NOMO-1 (cell line): ENCODE measurements around the gene ANK2.
A peak's percentile ranks its signal among the peaks of the same experiment; 100 is the strongest.

Source experiments
- DNase-seq, 2 experiments: peaks; one replicate each; lab custom pipeline; 2025; ENCODE audit not compliant: unreplicated experiment in 2 of 2; lab: John Stamatoyannopoulos, UW

The ANK2 gene

DNA sequence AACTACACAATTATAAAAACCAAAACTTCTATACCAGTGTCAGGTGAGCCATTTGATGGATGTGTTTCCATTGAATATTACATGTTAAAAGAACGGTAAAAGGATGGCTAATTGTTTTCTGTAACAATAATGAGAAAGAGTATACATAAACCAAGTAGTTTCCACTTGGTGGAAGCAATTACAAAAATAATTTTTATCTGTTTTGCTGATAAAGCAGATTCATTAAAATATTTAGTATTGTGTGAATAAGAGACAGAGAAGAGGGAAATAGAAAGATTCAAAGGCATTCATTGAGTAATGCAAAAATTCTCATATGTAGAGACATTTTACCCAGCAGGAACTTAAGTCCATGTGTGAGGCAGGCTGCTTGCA, 95.7 kb downstream of the ANK2 start:
- DNase-seq: no peak

GRCh38 chr4:113145519-113146291, 96.3 kb downstream of the ANK2 start:
- DNase-seq: no peak

GRCh38 chr4:113146876-113147358, 97.5 kb downstream of the ANK2 start:
- DNase-seq: peak in 1 of 2 experiments; percentile 26

DNA sequence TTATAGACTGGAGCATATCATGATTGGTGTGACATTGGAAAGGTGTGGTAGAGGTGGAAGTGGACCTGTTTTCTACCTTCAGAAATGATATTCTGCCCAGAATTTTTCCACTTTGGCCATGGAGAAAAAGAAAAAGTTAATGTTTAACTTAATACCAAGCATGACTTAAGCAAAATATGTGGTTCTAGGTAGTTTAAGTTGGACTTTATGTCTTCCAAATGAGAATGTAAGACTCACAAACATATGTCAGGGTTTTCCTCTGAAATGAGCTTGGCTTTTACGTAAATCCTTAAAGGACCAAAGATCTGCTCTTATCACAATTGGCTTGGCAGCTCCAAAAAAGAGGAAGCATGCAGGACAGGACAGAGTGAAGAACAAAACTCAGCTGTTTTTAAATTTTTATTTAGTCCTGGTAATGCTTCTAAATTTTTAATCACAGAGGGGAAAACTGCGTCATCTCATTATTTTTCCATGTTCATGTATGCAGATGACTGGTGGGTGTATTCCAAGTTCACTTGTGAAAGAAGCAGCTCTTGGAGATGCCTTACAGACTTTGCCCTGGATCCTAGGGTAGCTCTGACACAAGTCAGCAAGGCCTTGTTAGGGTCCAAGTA, 98.2 kb downstream of the ANK2 start:
- peak; percentile 1 to 18 for DNase-seq

DNA sequence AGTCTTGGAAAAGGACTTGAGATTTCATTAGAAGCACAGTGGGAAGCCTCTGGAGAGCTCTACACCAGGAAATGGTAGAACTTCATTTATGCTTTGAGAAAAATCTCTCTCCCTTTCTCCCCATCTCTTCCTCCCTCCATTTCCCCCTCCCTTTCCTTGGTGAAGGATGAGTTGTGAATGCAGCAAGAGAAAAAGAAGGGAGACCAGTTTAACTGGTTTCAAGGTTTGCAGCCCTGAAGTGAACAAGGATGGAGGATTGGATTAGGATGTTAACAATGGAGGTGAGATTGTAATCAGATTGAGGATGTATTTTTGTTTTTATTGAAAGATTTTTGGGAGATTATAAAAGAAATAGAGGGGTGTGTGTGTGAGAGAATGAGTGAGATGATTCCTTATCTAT, 99.5 kb downstream of the ANK2 start:
- no peak for DNase-seq

DNA sequence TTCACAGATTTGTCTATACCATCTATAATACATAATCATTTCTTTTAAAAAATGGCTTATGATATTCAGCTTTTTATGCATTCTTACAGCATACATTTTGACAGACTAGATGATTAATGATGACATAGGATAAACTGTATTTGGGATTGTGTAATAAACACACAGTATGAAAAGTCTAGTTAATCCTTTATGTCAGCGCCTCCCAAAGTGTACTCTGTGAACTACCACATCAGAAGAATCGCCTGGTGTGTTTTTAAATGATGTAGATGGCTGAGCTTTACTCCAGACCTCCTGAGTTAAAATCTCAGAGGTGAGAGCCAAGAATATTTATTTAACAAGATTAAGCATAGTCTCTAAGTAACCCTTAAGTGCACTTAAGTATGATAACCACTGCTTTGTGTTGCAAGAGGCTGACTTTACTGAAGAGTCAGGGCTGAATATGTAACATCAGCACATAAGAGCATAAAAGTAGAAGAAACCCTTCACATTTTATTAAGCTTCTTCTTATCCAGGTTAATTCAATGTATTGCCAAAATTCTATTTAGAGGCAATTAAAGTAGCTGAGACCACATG, 104.2 kb downstream of the ANK2 start:
- peak in 1 of 2 experiments; percentile 1 for DNase-seq

DNA sequence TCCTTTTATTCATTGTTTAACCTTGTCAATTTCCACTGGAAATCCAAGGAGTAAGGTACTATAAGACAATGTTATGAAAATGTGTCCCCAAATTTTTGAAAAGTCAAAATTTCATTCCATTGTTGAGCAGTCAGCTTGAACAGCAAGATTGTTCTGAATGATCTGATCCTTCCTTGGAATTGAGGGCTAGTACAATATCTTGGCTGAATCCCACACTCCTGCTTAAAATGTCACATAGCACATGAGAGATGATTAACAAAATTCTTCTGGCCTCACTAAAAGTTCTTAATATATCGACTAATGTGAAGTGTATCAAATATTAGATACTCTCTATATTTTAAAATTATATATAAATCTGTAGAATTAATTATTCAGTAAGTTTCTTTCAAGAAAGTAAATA, 104.8 kb downstream of the ANK2 start:
- no peak for DNase-seq

DNA sequence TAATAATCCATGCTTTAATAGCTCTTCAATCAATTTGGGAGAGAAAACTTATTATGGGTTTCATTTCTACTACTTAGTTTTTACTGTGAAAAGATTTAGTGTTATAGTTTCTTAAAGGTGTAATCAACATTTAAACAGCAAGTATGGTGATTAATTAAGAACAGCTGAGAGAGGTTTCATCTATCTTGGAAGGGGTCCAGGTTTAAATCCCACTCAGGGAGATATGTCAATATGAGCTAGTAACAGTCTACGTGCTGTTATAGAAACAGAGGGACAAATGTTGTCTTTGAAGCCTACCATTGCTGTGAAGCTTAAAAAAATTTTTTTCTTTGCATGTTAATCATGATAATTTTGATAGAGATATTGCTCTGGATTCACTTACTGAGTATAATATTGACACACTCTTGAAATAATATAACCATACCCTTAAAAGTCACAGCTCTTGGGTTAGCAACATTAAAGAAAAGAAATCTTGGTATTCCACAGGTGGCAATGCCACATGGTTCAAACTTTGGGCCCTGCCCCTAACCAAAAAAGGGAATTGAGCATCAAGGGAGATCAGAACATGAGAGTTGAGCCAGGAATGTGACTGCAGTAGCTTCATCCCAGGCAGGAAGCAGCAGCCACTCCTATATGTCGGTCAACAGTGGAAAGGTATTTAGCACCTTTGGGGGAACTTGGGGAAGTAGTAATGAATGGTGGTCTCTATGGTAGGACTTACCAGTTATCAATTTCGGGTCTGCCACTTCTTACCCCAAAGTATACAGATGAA, 107.8 kb downstream of the ANK2 start:
- no peak for DNase-seq

DNA sequence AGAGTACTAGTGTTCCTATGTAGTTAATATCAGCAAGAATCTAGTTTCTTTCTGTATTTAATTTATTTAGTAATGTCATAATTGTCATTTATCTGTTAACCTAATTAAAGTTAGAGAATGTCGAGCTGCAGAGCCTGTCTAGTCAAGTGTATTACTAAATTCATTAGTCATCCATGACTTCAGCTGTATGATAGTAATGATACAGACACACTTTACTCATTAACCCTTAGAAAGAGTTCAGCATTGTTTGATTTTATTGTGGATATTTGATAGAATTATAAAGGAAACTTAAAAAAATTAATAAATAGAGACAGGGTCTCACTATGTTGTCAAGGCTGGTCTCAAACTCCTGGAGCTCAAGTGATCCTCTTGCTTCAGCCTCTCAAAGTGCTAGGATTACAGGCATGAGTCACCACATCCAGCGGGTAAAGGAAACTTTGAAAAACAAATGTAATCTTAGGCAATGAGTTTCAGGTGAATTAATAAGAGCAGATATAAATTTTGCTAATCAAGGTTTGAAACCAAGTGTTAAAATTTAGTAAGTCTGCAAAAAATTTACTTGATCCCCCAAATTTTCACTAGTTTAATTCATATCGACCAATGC, 110.6 kb downstream of the ANK2 start:
- no peak for DNase-seq

DNA sequence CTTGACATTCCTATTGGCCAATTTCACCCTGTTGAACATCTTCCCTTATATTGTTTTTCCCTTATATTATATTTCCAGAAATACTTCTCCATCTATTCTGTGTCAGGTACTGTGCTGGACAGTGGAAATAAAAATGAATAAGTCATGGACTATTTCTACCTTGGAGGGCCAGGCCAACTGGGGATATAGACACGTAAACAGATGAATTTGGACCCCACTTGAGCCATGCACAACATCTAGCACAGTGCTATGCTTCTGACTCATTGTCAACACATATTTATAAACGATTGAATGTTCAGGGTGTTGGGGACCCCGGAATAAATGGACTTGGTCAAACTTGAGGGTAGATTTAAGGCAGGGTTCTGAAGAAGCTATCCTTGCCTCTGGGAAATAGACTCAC, 111.1 kb downstream of the ANK2 start:
- DNase-seq: no peak

GRCh38 chr4:113162089-113162488, 112.6 kb downstream of the ANK2 start:
- no peak for DNase-seq

GRCh38 chr4:113169368-113169767, 119.9 kb downstream of the ANK2 start:
- DNase-seq: no peak

DNA sequence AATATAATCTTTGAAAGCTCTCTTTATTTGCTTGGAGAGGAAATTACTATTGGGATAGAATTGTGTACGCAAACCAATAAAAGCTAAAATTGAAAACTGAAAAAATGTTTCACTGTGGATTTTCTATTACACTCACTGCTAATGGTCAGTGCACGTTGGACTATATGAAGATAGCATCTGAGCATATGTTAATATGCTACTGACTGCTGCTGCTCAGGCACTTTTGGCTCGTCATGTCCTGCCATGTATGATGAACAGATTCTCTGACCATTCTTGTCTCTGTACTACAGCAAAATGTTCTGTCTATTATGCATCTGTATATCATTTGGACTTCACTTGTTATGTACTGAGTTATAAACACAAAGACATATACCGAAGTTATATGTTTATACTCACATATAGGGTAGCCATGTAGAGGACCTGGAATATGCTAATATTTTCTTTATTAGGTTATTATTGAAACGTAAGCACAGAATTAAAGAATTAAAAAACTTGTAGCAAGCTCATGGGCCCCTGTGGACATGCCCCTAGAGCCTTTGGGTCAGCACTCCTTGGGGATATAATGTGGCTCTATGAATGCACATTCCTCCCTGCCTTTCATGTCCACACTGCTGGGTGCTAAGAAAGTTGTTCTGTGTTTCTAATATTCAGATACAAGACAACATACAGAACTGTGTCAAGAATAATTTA, 120.8 kb downstream of the ANK2 start:
- no peak for DNase-seq

- DNase-seq: no peak
Observed at GRCh38 chr4:113170805-113171468, 121.5 kb downstream of the ANK2 start.

DNA sequence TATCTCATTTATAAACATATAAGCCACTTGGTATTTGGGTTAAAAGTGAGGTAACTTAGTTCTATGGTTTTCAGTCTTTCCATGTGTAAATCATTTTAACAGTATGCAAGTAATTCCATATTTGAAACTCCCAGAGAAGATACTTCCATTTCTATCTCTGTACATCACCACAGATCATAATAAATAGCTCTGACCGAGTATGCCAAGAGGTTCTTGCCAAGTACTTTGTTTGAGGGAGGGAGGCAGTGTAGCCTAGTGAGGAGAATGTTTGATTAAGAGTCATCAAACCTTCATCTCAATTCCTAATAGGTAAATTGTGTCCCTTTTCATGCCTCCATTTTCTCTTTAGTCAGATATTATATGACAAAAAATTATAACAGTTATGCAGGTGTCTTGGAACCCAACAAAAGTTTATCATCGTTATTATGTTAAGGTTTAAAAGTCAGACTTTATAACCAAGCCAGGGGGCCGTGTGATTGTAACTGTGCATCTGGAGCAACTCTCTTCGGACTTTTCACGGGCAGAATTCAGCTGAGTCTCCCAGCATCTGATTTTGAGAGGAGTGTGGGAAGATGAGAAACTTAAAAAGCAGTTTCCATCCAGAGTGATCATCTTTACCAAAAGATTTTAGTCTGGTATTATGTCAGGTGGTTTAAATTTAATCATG, 123.8 kb downstream of the ANK2 start:
- no peak for DNase-seq

GRCh38 chr4:113173793-113174264, 124.4 kb downstream of the ANK2 start:
- no peak for DNase-seq

GRCh38 chr4:113179091-113179490, 129.6 kb downstream of the ANK2 start:
- no peak for DNase-seq

DNA sequence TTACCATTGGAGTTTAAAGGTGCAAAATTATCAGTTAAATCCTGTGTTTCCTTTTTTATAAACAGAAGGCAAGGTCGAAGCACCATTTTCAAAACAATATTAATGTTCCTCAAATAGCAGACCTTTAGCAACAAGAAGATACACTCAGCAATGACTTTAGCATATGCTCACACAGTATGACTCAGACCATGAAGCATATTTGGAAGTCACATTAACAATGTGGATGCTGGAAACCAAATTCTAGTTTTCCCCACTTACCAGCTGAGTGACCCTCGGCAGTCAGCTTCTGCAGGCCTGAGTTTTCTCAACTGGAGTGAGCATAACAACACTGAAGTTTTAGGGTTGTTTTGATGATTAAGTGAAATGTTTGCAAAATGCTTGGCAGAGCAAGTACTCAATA, 130.5 kb downstream of the ANK2 start:
- no peak for DNase-seq
